Kidney (tissue), 14 donors: Measurements from ENCODE around the gene NRCAM. TPM values are rescaled to one million over a fixed set of nuclear protein-coding genes. Genes with fewer than 3 reads are reported as not detected.

ENCODE experiments used
- DNase-seq, 5 donors: peaks; one replicate each; pipeline ENCODE4 v3.0.0-alpha.2; 2013 to 2020
- FAIRE-seq: peaks from 2 replicates; lab custom pipeline; 2012; peaks lifted over from hg19 to GRCh38; lab: Jason Lieb, UNC
- H3K27ac ChIP-seq, 2 donors: one replicate each; pipeline ENCODE4 v1.7.0; 2013; ENCODE audit warnings: low read depth in 2 of 2, low read length in 2 of 2, inconsistent platforms in 1 of 2
- H3K27me3 ChIP-seq: one replicate; pipeline ENCODE4 v1.7.1; 2013; ENCODE audit warnings: low read length, inconsistent platforms; ENCODE audit not compliant: control insufficient read depth, insufficient read depth
- H3K36me3 ChIP-seq, 3 donors: one replicate each; pipeline versions ENCODE4 v1.7.0 to v1.7.1; 2013; ENCODE audit warnings: low read length in 3 of 3, control low read depth in 1 of 3, inconsistent platforms in 1 of 3; ENCODE audit not compliant: insufficient read depth in 3 of 3, control insufficient read depth in 2 of 3
- H3K4me1 ChIP-seq, 3 donors: one replicate each; pipeline versions ENCODE4 v1.7.0 to v1.7.1; 2013; ENCODE audit warnings: low read length in 3 of 3, inconsistent platforms in 1 of 3, low read depth in 1 of 3; ENCODE audit not compliant: control insufficient read depth in 2 of 3, insufficient read depth in 2 of 3
- H3K4me3 ChIP-seq, 3 donors: one replicate each; pipeline versions ENCODE4 v1.7.0 to v1.8.1; 2013; ENCODE audit warnings: low read length in 3 of 3, control low read depth in 1 of 3, inconsistent platforms in 1 of 3
- H3K9ac ChIP-seq, 3 donors: one replicate each; pipeline versions ENCODE4 v1.7.0 to v1.7.1; 2013; ENCODE audit warnings: low read length in 3 of 3, control low read depth in 1 of 3, inconsistent platforms in 1 of 3
- H3K9me3 ChIP-seq, 3 donors: one replicate each; pipeline versions ENCODE4 v1.7.0 to v1.7.1; 2013; ENCODE audit warnings: low read length in 3 of 3, control low read depth in 1 of 3, inconsistent platforms in 1 of 3; ENCODE audit not compliant: control insufficient read depth in 2 of 3, insufficient read depth in 1 of 3
- intact Hi-C: fragments of 100-400 bp; cut with DNase I; formaldehyde crosslinking; loops from one replicate; pipeline ENCODE4 v1.11.1; 2022
- polyA plus RNA-seq: library from polyadenylated mRNA; stranded (reverse); fragments of 350-450 nt; fragmentation: Illumina TruSeq; extraction: RNeasy Lipid Tissue Mini Kit (QIAGEN cat#74804); gene quantifications from one replicate; pipeline ENCODE4 v1.2.3, GENCODE V29; 2014; ENCODE audit warnings: low read depth, low replicate concordance; ENCODE audit not compliant: insufficient read depth
- total RNA-seq: library from RNA; stranded (reverse); fragmentation: NEBNext Ultra II Directional; extraction: Animal tissue kit (Norgen Biotek cat#: 25700); gene quantifications from one replicate; pipeline ENCODE4 v1.2.1, GENCODE V29; 2021
- TF ChIP-seq, protein P1 (sequence below): IDR thresholded peaks from 3 replicates; pipeline ENCODE4 v1.5.1; 2012; ENCODE audit warnings: mild to moderate bottlenecking, moderate library complexity, borderline replicate concordance; ENCODE audit not compliant: insufficient read depth; ENCODE audit errors: extremely low read depth
- donor health status: control.
- donor health status: control.
- donor health status: control.
- donor health status: control.
- donor health status: control.
- donor health status: DM: yes; HTN: yes; CAD: no.
- donor health status: Normal renal cell carcinoma (clear cell type).

Gene NRCAM
- total and polyA plus RNA-seq, 2 donors from 2014 or later = 16.8 to 20.6 TPM

- FAIRE-seq = no peak
- TF ChIP-seq, protein P1, sequence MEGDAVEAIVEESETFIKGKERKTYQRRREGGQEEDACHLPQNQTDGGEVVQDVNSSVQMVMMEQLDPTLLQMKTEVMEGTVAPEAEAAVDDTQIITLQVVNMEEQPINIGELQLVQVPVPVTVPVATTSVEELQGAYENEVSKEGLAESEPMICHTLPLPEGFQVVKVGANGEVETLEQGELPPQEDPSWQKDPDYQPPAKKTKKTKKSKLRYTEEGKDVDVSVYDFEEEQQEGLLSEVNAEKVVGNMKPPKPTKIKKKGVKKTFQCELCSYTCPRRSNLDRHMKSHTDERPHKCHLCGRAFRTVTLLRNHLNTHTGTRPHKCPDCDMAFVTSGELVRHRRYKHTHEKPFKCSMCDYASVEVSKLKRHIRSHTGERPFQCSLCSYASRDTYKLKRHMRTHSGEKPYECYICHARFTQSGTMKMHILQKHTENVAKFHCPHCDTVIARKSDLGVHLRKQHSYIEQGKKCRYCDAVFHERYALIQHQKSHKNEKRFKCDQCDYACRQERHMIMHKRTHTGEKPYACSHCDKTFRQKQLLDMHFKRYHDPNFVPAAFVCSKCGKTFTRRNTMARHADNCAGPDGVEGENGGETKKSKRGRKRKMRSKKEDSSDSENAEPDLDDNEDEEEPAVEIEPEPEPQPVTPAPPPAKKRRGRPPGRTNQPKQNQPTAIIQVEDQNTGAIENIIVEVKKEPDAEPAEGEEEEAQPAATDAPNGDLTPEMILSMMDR = no peak
Measured at GRCh38 chr7:108285778-108286177, 170.5 kb downstream of the NRCAM start.

DNA sequence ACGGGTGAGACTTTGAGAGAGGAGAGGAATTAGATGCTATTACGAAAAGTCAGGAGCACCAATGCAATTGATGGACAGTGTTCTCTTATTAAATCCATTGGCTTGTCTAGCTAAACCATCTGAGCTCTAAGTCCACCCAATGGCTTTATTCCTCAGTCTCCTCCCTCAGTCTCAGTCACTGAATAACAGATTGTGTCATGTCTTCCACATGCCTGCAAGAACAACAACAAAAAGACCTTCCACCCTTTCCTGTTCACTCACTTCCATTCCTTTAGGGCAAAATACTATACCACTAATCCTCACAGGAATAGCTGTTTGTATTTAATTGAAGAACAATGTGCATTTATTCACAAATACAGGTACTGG, 171.2 kb downstream of the NRCAM start:
- Histone ChIP-seq H3K27ac (no peak overlapping the region), H3K4me3 (no peak overlapping the region), H3K9ac (no peak overlapping the region), H3K36me3 (no peaks in the 10 kb centered on the region), H3K27me3 (no peaks in the 10 kb centered on the region), H3K4me1 (peaks cover 0 to 12% (median 2%) of the 10 kb centered on the region in 3 donors), H3K9me3 (no peaks in the 10 kb centered on the region)
- intact Hi-C loops = no loop called here
- FAIRE-seq (no peak), DNase-seq (no peak)
- TF ChIP-seq, protein P1 = no peak

More at GRCh38 chr7:108285778-108286177, 170.5 kb downstream of the NRCAM start:
- no peaks in the 10 kb centered on the region for H3K9me3 ChIP-seq
- H3K4me3 ChIP-seq = no peak overlapping the region
- no peak for DNase-seq
- intact Hi-C loops = no loop called here
- no peaks in the 10 kb centered on the region for H3K36me3 ChIP-seq
- H3K27me3 ChIP-seq = no peaks in the 10 kb centered on the region
- no peak overlapping the region for H3K27ac ChIP-seq
- peaks cover 0 to 19% (median 2%) of the 10 kb centered on the region in 3 donors for H3K4me1 ChIP-seq
- H3K9ac ChIP-seq = no peak overlapping the region

- H3K9ac ChIP-seq = no peak overlapping the region
- no peaks in the 10 kb centered on the region for H3K27me3 ChIP-seq
- peaks cover 0 to 10% (median 2%) of the 10 kb centered on the region in 3 donors for H3K4me1 ChIP-seq
- FAIRE-seq (no peak), DNase-seq (no peak)
- intact Hi-C loops = no loop called here
- no peaks in the 10 kb centered on the region for H3K36me3 ChIP-seq
- no peak overlapping the region for H3K4me3 ChIP-seq
- TF ChIP-seq, protein P1 = no peak
- H3K27ac ChIP-seq = no peak overlapping the region
- no peaks in the 10 kb centered on the region for H3K9me3 ChIP-seq
Measured at GRCh38 chr7:108284349-108285002, 171.8 kb downstream of the NRCAM start.
